ENCODE measurements around the gene CCNA1. TPM values are rescaled to one million over a fixed set of nuclear protein-coding genes. Genes with fewer than 3 reads are reported as not detected.

The CCNA1 gene
- total RNA-seq, 1 experiment from 2014 or later = 18.3 TPM

GRCh38 chr13:36420437-36420891 is 11.8 kb upstream of the CCNA1 start:
- no peaks in the 10 kb centered on the region for H3K9me2 ChIP-seq (replicated peaks; ENCODE audit: low read length)
- no peak overlapping the region for H3K27ac ChIP-seq (ENCODE audit: low read length)
- no peaks in the 10 kb centered on the region for H3K9me3 ChIP-seq (ENCODE audit: low read length)
- no peaks in the 10 kb centered on the region for H3F3A ChIP-seq (ENCODE audit: low read length, unreplicated experiment)
- BruUV-seq (replicated peaks) = no TSS peak
- H3K36me3 ChIP-seq (ENCODE audit: low read depth, low read length) = no peaks in the 10 kb centered on the region
- H3K4me3 ChIP-seq (ENCODE audit: low read length) = no peak overlapping the region
- no peaks in the 10 kb centered on the region for H3K79me2 ChIP-seq (ENCODE audit: low read length)
- CTCF ChIA-PET = no interaction called here
- no peak overlapping the region; the same call in 1 of the 2 replicates for H2AFZ ChIP-seq (ENCODE audit: low read length)
- no peaks in the 10 kb centered on the region for H4K20me1 ChIP-seq (ENCODE audit: low read length)
- intact Hi-C loops (cut with micrococcal nuclease) = loop anchor here (1.0 to 2.0 kb wide), 3 partner anchors 55 to 421 kb away; no protein-coding TSS in a partner anchor
- DNase-seq = peak; percentile 81
- peaks cover 20% of the 10 kb centered on the region; the same call in 1 of the 2 replicates for H3K4me1 ChIP-seq (ENCODE audit: insufficient read depth, low read length)
- POLR2A ChIA-PET (ENCODE audit: unreplicated experiment) = no interaction called here
- peak overlapping the region; percentile 47 for H3K4me2 ChIP-seq (ENCODE audit: low read length)
- TF ChIP-seq EZH2phosphoT487 (IDR thresholded peaks at IDR 0.05; ENCODE audit: borderline replicate concordance, low read length) (no peak), EZH2 (IDR thresholded peaks at IDR 0.05; ENCODE audit: low read length, unreplicated experiment) (no peak), CTCF (conservative IDR thresholded peaks at IDR 0.05; ENCODE audit: low read depth, low read length) (peak; percentile 88)
- no peak overlapping the region for H3K9ac ChIP-seq (ENCODE audit: low read length)
- ATAC-seq = peak; percentile 94
- no peaks in the 10 kb centered on the region for H3K27me3 ChIP-seq (ENCODE audit: low read length)

DNA sequence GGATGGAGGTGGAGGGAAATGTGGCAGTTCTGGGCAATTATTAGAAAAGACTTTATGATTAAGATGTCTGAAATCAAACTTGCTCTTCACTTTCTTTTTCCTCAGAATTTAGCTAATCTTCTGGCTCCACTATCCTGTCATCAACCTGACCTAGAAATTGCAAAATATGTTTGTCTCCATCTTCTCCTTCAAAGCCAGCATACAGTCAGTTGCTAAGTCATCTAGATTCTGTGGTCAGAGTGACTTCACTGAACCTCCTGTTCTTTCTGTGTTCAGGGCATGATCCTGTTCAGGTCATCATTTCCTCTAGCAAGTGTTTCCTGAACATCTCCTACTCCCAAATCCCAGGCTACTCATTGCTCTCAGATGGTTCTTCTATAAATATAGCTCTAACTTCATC is 10.8 kb upstream of the CCNA1 start:
- no peaks in the 10 kb centered on the region for H3K27me3 ChIP-seq (ENCODE audit: low read length)
- no peaks in the 10 kb centered on the region for H3K9me2 ChIP-seq (replicated peaks; ENCODE audit: low read length)
- no peak overlapping the region for H3K9ac ChIP-seq (ENCODE audit: low read length)
- H3K4me2 ChIP-seq (ENCODE audit: low read length) = no peak overlapping the region
- ATAC-seq (no peak), DNase-seq (peak; percentile 29)
- ChIA-PET POLR2A (ENCODE audit: unreplicated experiment) (no interaction called here), CTCF (no interaction called here)
- H3K4me1 ChIP-seq (ENCODE audit: insufficient read depth, low read length) = peaks cover 20% of the 10 kb centered on the region; the same call in 1 of the 2 replicates
- BruUV-seq (replicated peaks) = no TSS peak
- no peak overlapping the region for H3K27ac ChIP-seq (ENCODE audit: low read length)
- no peak for TF ChIP-seq EZH2 (IDR thresholded peaks at IDR 0.05; ENCODE audit: low read length, unreplicated experiment)
- no peak for TF ChIP-seq EZH2phosphoT487 (IDR thresholded peaks at IDR 0.05; ENCODE audit: borderline replicate concordance, low read length)
- no peak for TF ChIP-seq CTCF (conservative IDR thresholded peaks at IDR 0.05; ENCODE audit: low read depth, low read length)
- no peaks in the 10 kb centered on the region for H3K36me3 ChIP-seq (ENCODE audit: low read depth, low read length)
- no peaks in the 10 kb centered on the region for H4K20me1 ChIP-seq (ENCODE audit: low read length)
- H3F3A ChIP-seq (ENCODE audit: low read length, unreplicated experiment) = no peaks in the 10 kb centered on the region
- intact Hi-C loops (cut with micrococcal nuclease) = loop anchor here (2.0 kb wide), 1 partner anchor 315 kb away; no protein-coding TSS in a partner anchor
- no peak overlapping the region for H2AFZ ChIP-seq (ENCODE audit: low read length)
- no peaks in the 10 kb centered on the region for H3K9me3 ChIP-seq (ENCODE audit: low read length)
- no peaks in the 10 kb centered on the region for H3K79me2 ChIP-seq (ENCODE audit: low read length)
- no peak overlapping the region for H3K4me3 ChIP-seq (ENCODE audit: low read length)

GRCh38 chr13:36428086-36428485 is 4.2 kb upstream of the CCNA1 start:
- no peaks in the 10 kb centered on the region for H3K9me3 ChIP-seq (ENCODE audit: low read length)
- H3K79me2 ChIP-seq (ENCODE audit: low read length) = no peaks in the 10 kb centered on the region
- POLR2A ChIA-PET (ENCODE audit: unreplicated experiment) = interaction anchor here (0.7 kb wide), 1 partner anchor 10 kb away, joined by 6 read pairs; no protein-coding TSS in a partner anchor
- ATAC-seq (peak; percentile 47), DNase-seq (peak; percentile 91)
- H3K4me3 ChIP-seq (ENCODE audit: low read length) = no peak overlapping the region
- H3K4me1 ChIP-seq (ENCODE audit: insufficient read depth, low read length) = peaks cover 18% of the 10 kb centered on the region
- no peaks in the 10 kb centered on the region for H3F3A ChIP-seq (ENCODE audit: low read length, unreplicated experiment)
- CTCF ChIA-PET = interaction anchor here (0.5 kb wide), 1 partner anchor 59 kb away, joined by 3 read pairs; no protein-coding TSS in a partner anchor
- no peak overlapping the region for H3K9ac ChIP-seq (ENCODE audit: low read length)
- no peaks in the 10 kb centered on the region for H3K36me3 ChIP-seq (ENCODE audit: low read depth, low read length)
- no peak overlapping the region for H2AFZ ChIP-seq (ENCODE audit: low read length)
- intact Hi-C loops (cut with micrococcal nuclease) = no loop called here
- no peaks in the 10 kb centered on the region for H3K27me3 ChIP-seq (ENCODE audit: low read length)
- no peaks in the 10 kb centered on the region for H4K20me1 ChIP-seq (ENCODE audit: low read length)
- peak overlapping the region; percentile 65 for H3K27ac ChIP-seq (ENCODE audit: low read length)
- BruUV-seq (replicated peaks) = no TSS peak
- TF ChIP-seq CTCF (conservative IDR thresholded peaks at IDR 0.05; ENCODE audit: low read depth, low read length) (no peak), EZH2phosphoT487 (IDR thresholded peaks at IDR 0.05; ENCODE audit: borderline replicate concordance, low read length) (no peak), EZH2 (IDR thresholded peaks at IDR 0.05; ENCODE audit: low read length, unreplicated experiment) (no peak)
- H3K9me2 ChIP-seq (replicated peaks; ENCODE audit: low read length) = no peaks in the 10 kb centered on the region
- H3K4me2 ChIP-seq (ENCODE audit: low read length) = peak overlapping the region; percentile 40; the same call in 1 of the 2 replicates
